Choroid plexus epithelial cell (primary cell): ENCODE measurements around the gene MLLT3.

Experiments
- DNase-seq: peaks from one replicate; pipeline ENCODE4 v3.0.0-alpha.2; 2010; ENCODE audit warnings: low read depth
- H3K4me3 ChIP-seq: 2 replicates; pipeline ENCODE4 v1.5.1; 2011; ENCODE audit warnings: low read depth, mild to moderate bottlenecking, control low read depth, low read length, moderate library complexity
- TF ChIP-seq, protein P1 (sequence below): conservative IDR thresholded peaks from 2 replicates; pipeline ENCODE4 v1.5.1; 2011; ENCODE audit warnings: low read depth, mild to moderate bottlenecking, control low read depth, inconsistent platforms, low read length, moderate library complexity

MLLT3 gene

DNA sequence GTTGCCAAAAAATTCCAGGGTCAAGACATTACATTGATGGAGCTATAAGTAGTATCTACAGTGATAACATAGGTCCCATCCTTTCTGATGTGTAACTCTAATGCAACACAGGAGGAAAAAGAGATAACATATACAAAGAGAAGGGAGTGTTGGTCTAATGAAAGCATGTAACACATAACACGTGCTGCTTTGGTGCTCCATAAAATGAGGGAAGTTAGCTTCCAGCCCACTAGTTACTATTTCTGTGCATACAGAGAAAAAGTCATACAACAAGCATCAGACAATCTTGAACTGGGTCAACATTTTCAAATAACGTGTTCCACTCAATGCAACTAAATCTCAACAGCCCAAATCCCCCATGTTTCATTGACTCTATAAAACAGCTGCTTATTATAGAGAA is 11.7 kb downstream of the MLLT3 start:
- TF ChIP-seq, protein P1, sequence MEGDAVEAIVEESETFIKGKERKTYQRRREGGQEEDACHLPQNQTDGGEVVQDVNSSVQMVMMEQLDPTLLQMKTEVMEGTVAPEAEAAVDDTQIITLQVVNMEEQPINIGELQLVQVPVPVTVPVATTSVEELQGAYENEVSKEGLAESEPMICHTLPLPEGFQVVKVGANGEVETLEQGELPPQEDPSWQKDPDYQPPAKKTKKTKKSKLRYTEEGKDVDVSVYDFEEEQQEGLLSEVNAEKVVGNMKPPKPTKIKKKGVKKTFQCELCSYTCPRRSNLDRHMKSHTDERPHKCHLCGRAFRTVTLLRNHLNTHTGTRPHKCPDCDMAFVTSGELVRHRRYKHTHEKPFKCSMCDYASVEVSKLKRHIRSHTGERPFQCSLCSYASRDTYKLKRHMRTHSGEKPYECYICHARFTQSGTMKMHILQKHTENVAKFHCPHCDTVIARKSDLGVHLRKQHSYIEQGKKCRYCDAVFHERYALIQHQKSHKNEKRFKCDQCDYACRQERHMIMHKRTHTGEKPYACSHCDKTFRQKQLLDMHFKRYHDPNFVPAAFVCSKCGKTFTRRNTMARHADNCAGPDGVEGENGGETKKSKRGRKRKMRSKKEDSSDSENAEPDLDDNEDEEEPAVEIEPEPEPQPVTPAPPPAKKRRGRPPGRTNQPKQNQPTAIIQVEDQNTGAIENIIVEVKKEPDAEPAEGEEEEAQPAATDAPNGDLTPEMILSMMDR, result no peak
- H3K4me3 ChIP-seq, result no peak overlapping the region
- DNase-seq, result no peak

DNA sequence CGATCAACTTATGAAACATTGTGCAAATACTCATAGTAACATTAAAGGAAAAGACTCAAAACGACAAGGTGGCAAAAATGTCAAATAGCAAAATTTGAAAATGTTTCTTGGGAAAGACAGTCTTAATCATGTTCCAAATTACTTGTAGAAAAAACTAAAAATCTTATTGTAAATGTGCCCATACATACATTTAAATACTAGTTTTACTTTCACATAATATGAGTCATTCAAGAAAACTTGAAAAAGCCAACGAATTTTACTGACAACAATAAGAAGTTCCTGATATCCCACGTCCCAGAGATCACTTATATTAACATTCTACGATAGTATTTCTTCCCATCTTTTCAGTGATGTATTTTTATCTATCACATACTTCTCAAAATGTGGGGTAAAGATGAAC is 13.7 kb downstream of the MLLT3 start:
- DNase-seq, result no peak
- TF ChIP-seq, protein P1, result no peak
- no peak overlapping the region for H3K4me3 ChIP-seq

DNA sequence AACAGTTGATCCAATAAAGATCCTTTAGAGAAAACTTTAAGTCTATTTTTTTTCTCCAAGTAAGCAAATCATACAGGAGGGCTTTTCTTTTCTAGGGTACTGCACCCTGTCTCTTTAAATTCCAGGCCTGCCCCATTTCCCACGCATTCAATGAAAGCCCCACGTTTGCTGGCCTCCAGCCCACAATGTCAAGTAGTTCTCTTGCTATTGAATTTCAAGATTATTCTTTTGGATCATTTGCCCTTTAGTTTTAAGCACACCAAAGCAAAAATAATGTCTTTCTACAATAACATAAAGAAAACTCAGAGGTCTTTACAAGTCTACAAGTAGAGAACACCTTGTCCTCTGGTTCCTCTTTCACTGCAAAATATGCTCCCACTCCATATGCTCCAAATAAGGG is 15.6 kb downstream of the MLLT3 start:
- TF ChIP-seq, protein P1, result no peak
- peak; percentile 28 for DNase-seq
- H3K4me3 ChIP-seq, result no peak overlapping the region

DNA sequence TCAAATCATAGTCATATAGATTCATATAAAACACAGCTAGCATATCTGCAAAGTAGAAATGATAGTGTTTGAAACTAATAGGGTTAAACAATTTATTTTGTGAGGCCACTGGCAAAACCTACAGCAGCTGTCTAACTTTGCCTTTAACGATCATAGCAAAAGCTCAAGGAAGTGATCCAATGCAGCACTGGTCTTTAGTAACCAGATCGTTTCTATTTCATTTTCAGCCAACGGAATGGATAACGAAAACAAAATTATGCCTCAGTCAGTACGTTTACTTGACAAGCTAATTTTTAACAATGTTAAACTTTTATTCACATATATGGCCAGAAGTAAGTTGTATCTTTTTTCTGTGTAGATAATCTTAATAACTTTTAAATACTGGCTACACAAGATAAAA is 17.7 kb downstream of the MLLT3 start:
- DNase-seq, result peak; percentile 76
- peak overlapping the region; percentile 32 for H3K4me3 ChIP-seq
- TF ChIP-seq, protein P1, result no peak

DNA sequence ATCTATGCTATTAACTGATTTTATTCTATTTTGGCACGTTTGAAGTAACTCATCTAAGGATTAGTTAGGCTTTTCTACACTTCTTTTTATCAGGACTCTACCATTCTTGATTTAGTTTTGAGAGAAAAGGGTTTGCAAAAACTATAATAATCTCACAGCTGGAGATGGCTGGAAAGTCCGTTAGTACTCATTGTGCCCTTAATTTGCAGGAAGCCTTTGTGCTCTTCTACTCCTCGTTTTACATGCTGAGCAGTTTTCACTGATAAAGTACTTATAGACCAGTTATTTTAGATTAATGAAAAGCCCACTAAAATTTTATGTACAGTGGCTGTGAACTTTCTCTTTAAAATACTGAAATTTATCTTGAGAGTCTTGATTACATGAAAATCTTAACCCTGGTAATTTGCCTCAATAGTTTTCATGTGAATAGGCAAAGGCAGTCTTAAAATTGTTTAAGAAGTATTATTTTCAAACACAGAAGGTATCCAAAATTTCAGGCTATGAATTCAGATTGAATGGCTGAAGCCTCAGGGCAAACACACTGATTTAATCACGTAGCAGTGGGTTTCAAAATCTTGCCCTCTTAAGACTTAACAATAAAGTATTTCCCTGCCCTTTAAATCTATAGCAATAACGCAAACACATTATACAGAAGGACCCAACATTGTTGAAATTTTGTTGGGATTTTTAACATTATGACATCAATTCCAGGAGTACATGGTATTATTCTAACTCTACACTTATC is 18.6 kb downstream of the MLLT3 start:
- no peak for DNase-seq
- no peak overlapping the region for H3K4me3 ChIP-seq
- TF ChIP-seq, protein P1, result no peak

DNA sequence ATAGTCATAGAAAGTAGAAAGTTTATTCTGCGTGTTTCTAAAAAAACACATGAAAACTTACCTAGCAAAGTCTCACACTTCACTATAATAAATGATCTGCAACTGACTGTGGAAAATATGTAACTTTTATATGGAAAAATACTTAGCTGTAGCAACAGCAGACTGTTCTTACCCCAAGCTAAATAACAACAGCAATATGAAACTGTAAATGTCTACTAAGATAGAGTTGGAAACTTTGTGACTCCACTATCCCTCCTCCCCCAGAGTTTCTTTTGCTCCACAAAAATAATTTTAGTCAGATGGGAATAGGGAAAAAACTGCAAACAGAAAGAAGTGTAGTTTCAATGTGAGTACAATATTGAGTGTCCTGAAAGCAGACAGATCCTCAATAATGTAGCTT is 21.0 kb downstream of the MLLT3 start:
- DNase-seq, result no peak
- H3K4me3 ChIP-seq, result no peak overlapping the region
- TF ChIP-seq, protein P1, result no peak

DNA sequence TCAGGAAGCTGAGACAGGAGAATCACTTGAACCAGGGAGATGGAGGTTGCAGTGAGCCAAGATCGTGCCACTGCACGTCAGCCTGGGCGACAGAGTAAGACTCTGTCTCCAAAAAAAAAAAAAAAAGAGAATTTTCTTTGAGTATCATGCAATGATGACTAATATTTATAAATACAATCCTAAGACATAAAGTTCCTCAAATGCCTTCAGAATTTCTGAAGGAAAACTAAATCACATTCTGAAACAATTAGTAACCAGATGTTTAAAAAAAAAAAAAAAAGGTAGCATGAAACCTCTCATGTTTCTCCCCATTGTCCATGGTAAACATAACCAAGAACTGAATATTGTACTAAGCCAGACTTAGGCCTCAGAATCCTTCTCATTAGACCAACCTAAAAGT is 23.1 kb downstream of the MLLT3 start:
- H3K4me3 ChIP-seq, result no peak overlapping the region
- TF ChIP-seq, protein P1, result no peak
- DNase-seq, result peak; percentile 46
